Thoracic aorta (tissue), 2 donors: Measurements from ENCODE around the gene TFG. TPM values are rescaled to one million over a fixed set of nuclear protein-coding genes. Genes with fewer than 3 reads are reported as not detected.

Experiments used
- ATAC-seq: fragments of 150-250 bp; one replicate; pipeline ENCODE4 v1.8.0; 2017; ENCODE audit warnings: low read depth; ENCODE audit not compliant: insufficient number of reproducible peaks, low FRiP score
- DNase-seq: peaks from one replicate; pipeline ENCODE4 v3.0.0-alpha.2; 2020; ENCODE audit warnings: low spot score
- H3K27ac ChIP-seq, 2 donors: fragments of 200-600 bp; sonication (generic); 1 replicate in 1 of 2; 2 replicates in 1 of 2; pipeline ENCODE4 v1.5.1; 2016; ENCODE audit warnings: mild to moderate bottlenecking in 2 of 2, moderate library complexity in 2 of 2
- H3K27me3 ChIP-seq: fragments of 200-600 bp; sonication (generic); replicated peaks from 2 replicates; pipeline ENCODE4 v1.6.0; 2016; ENCODE audit warnings: mild to moderate bottlenecking; ENCODE audit not compliant: insufficient read depth
- H3K36me3 ChIP-seq: fragments of 200-600 bp; sonication (generic); one replicate; pipeline ENCODE4 v1.5.1; 2016
- H3K4me1 ChIP-seq, 2 donors: fragments of 200-600 bp; sonication (generic); 1 replicate in 1 of 2; 2 replicates in 1 of 2; pipeline versions ENCODE4 v1.5.1 to v1.6.0; 2016; ENCODE audit warnings: low read depth in 2 of 2, mild to moderate bottlenecking in 1 of 2; ENCODE audit not compliant: control insufficient read depth in 1 of 2
- H3K4me3 ChIP-seq: fragments of 200-600 bp; sonication (generic); 2 replicates; pipeline ENCODE4 v1.5.1; 2016; ENCODE audit warnings: mild to moderate bottlenecking
- H3K9me3 ChIP-seq: fragments of 200-600 bp; sonication (generic); 2 replicates; pipeline ENCODE4 v1.5.1; 2016
- total RNA-seq, 2 donors: library from RNA; depleted of rRNA; stranded (reverse); fragments of >200 nt; gene quantifications; one replicate each; pipeline versions ENCODE4 v1.1.0 to v1.2.3, GENCODE V29; 2016
- TF ChIP-seq, protein P1 (sequence below): fragments of 200-600 bp; sonication (generic); IDR thresholded peaks from one replicate; pipeline ENCODE4 v1.5.1; 2019; ENCODE audit warnings: antibody characterized with exemption

The TFG gene
- total RNA-seq, 2 donors from 2014 or later = 70.1 to 86.7 TPM

DNA sequence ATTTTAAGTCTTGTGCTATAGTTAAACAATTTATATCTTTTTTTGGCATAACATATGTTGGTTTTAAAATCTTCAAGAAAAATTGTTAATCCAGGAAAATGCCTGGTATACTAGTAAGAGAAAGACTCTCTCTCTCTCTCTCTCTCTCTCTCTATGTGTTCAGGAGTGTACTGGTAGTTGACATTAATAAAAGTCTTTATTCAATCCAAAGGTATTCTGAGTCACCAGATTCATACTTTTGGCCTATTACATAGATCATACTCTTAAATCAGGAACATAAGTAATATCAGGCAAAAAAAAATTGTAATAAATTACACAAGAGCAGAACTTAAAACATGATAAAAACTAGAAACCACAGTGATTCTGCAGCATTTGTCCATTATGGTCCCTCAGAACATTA is 70.2 kb downstream of the TFG start:
- TF ChIP-seq, protein P1, sequence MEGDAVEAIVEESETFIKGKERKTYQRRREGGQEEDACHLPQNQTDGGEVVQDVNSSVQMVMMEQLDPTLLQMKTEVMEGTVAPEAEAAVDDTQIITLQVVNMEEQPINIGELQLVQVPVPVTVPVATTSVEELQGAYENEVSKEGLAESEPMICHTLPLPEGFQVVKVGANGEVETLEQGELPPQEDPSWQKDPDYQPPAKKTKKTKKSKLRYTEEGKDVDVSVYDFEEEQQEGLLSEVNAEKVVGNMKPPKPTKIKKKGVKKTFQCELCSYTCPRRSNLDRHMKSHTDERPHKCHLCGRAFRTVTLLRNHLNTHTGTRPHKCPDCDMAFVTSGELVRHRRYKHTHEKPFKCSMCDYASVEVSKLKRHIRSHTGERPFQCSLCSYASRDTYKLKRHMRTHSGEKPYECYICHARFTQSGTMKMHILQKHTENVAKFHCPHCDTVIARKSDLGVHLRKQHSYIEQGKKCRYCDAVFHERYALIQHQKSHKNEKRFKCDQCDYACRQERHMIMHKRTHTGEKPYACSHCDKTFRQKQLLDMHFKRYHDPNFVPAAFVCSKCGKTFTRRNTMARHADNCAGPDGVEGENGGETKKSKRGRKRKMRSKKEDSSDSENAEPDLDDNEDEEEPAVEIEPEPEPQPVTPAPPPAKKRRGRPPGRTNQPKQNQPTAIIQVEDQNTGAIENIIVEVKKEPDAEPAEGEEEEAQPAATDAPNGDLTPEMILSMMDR = no peak
- ATAC-seq = no peak
- H3K27me3 ChIP-seq = no peaks in the 10 kb centered on the region
- no peak overlapping the region for H3K27ac ChIP-seq
- H3K4me3 ChIP-seq = no peak overlapping the region
- peaks cover 5 to 23% of the 10 kb centered on the region in 2 donors for H3K4me1 ChIP-seq
- no peaks in the 10 kb centered on the region for H3K9me3 ChIP-seq
- H3K36me3 ChIP-seq = peaks cover 5% of the 10 kb centered on the region
- no peak for DNase-seq

- ATAC-seq = no peak
- H3K4me1 ChIP-seq = peaks cover 5 to 23% of the 10 kb centered on the region in 2 donors
- TF ChIP-seq, protein P1 = no peak
- H3K4me3 ChIP-seq = no peak overlapping the region
- no peaks in the 10 kb centered on the region for H3K27me3 ChIP-seq
- H3K9me3 ChIP-seq = no peaks in the 10 kb centered on the region
- DNase-seq = no peak
- H3K36me3 ChIP-seq = peaks cover 5% of the 10 kb centered on the region
- no peak overlapping the region for H3K27ac ChIP-seq
These were observed 70.9 kb downstream of the TFG start for GRCh38 chr3:100780071-100780622.

- Histone ChIP-seq H3K4me1 (peaks cover 5 to 23% of the 10 kb centered on the region in 2 donors), H3K27ac (no peak overlapping the region), H3K27me3 (no peaks in the 10 kb centered on the region), H3K36me3 (peaks cover 5% of the 10 kb centered on the region), H3K9me3 (no peaks in the 10 kb centered on the region), H3K4me3 (no peak overlapping the region)
- DNase-seq (no peak), ATAC-seq (no peak)
- TF ChIP-seq, protein P1 = no peak
These were observed 72.0 kb downstream of the TFG start for GRCh38 chr3:100781301-100781700.

DNA sequence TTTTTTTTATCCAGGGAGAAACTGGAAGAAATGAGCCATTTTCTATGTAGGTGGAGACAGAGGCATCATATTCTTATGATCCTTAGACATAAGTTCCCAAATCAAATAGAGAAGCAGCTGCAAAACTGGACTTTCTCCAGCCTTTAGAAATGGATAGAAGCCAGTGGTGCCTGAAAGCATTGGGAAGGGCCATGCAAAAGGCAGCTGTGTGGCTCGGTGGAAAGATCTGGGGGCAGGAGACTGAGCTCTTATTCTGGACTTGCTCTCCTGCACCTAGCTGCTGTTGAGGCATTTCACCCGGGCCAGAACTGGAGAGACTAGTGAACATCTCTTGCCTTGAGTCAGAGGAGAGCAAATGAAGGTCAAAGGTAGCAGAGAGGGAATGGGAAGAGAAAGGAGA is 73.1 kb downstream of the TFG start:
- H3K9me3 ChIP-seq = no peaks in the 10 kb centered on the region
- DNase-seq (no peak), ATAC-seq (no peak)
- TF ChIP-seq, protein P1 = no peak
- no peaks in the 10 kb centered on the region for H3K27me3 ChIP-seq
- H3K4me3 ChIP-seq = no peak overlapping the region
- peaks cover 5 to 23% of the 10 kb centered on the region in 2 donors for H3K4me1 ChIP-seq
- H3K27ac ChIP-seq = no peak overlapping the region
- H3K36me3 ChIP-seq = peaks cover 5% of the 10 kb centered on the region

- no peaks in the 10 kb centered on the region for H3K27me3 ChIP-seq
- H3K27ac ChIP-seq = no peak overlapping the region
- ATAC-seq (no peak), DNase-seq (no peak)
- peaks cover 5 to 23% of the 10 kb centered on the region in 2 donors for H3K4me1 ChIP-seq
- H3K4me3 ChIP-seq = no peak overlapping the region
- no peaks in the 10 kb centered on the region for H3K9me3 ChIP-seq
- H3K36me3 ChIP-seq = peaks cover 2% of the 10 kb centered on the region
- TF ChIP-seq, protein P1 = no peak
These were observed 73.6 kb downstream of the TFG start for GRCh38 chr3:100782906-100783305.
